HG02623 (cell line): ENCODE data around the gene WDR13.
"Not testable (repeated sequence)": the region's sequence is repeated elsewhere in the genome, so short reads cannot be mapped to it uniquely, and the experiment has no call there.

Source experiments
- ATAC-seq: cut with Tn5 transposase; IDR thresholded peaks from one replicate; pipeline ENCODE4 v1.9.1; 2021; ENCODE audit warnings: moderate library complexity; ENCODE audit not compliant: unreplicated experiment

The WDR13 gene

DNA sequence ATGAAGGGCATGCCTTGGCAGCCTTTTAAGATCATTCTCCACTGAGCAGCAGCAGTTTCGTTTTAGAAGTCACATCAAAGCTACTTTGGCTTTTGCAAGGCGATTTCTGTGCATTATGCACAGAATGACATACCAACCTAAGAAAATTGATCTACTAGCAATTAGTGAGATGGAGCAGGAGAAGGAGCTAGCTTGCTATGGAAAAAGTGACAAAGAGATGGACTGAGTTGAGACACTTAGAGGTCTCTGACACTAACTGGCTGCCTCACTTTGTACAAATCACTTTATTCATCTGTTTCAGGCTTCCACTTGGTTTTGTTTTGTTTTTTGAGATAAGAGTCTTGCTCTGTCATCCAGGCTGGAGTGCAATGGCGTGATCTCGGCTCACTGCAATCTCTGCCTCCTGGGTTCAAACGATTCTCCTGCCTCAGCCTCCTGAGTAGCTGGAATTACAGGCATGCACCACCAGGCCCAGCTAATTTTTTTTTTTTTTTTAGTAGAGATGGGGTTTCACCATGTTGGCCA is 54.8 kb downstream of the WDR13 start:
- ATAC-seq: not testable (repeated sequence)

GRCh38 chrX:48654746-48655145 is 57.5 kb downstream of the WDR13 start:
- ATAC-seq: not testable (repeated sequence)
